ENCODE results near the gene CPZ. TPM values are rescaled to one million over a fixed set of nuclear protein-coding genes. Genes with fewer than 3 reads are reported as not detected.

CPZ gene
- total RNA-seq, 1 experiment from 2014 or later, result 37.3 TPM

DNA sequence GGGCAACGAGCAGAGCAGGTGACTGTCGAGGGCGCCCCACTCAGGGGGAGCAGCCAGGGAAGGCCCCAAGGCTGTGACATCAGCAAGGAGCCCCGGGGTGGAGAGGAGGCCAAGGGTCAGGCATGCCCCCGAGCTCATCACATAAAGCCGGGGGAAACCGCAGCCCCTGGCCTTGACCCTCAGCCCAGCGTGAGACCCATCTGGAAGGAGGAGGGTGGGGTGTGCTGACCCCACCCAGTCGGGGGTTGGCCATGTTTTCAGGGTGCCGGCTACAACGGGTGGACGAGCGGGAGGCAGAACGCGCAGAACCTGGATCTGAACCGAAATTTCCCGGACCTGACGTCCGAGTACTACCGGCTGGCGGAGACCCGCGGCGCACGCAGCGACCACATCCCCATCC is 13.9 kb downstream of the CPZ start:
- Mint-ChIP-seq H3K27me3 (ENCODE audit: low read depth) (peaks cover 2% of the 10 kb centered on the region; the same call in 1 of the 2 replicates), H3K4me3 (no peak overlapping the region), H3K36me3 (ENCODE audit: insufficient read depth in 1 of 3, low read depth in 3 of 3) (peaks cover 2 to 38% (median 37%) of the 10 kb centered on the region in 3 experiments; a peak in 6 of 7 replicates), H3K4me1 (no peaks in the 10 kb centered on the region; a peak in 1 of 4 replicates), H3K27ac (no peak overlapping the region), H3K9me3 (no peaks in the 10 kb centered on the region)
- no peak for DNase-seq
- no peak overlapping the region for H4K5ac ChIP-seq (ENCODE audit: insufficient read length, low read depth, low read length)
- no peak overlapping the region for H2BK120ac ChIP-seq (ENCODE audit: low read depth, low read length, poor library complexity, severe bottlenecking)
- WGBS (ENCODE audit: extremely low coverage, insufficient read length, low lambda C conversion rate), result no CpG with 5 or more reads among the region's 26 CpGs
- no peak overlapping the region for H3K18ac ChIP-seq (ENCODE audit: insufficient read length, low read depth, low read length)
- H3K4ac ChIP-seq (ENCODE audit: low read depth, low read length), result no peak overlapping the region
- H3K27ac ChIP-seq (ENCODE audit: insufficient read length, low read depth, low read length), result no peak overlapping the region
- no peaks in the 10 kb centered on the region for H3K4me1 ChIP-seq (ENCODE audit: insufficient read depth, low read length)
- no peak overlapping the region for H2AK5ac ChIP-seq (ENCODE audit: insufficient read length, low read length)
- H2BK15ac ChIP-seq (ENCODE audit: low read depth, low read length), result no peak overlapping the region
- no peaks in the 10 kb centered on the region for H3K27me3 ChIP-seq (ENCODE audit: insufficient read depth, low read length)
- no peak overlapping the region for H3K4me2 ChIP-seq (ENCODE audit: insufficient read depth, insufficient read length, low read length)
- H3K79me1 ChIP-seq (ENCODE audit: insufficient read depth, low read depth, low read length, poor library complexity, severe bottlenecking), result no peaks in the 10 kb centered on the region
- H2BK12ac ChIP-seq (ENCODE audit: insufficient read length, low read depth, low read length), result no peak overlapping the region
- H2BK20ac ChIP-seq (ENCODE audit: low read depth, low read length, poor library complexity, severe bottlenecking), result no peak overlapping the region
- no peak overlapping the region for H2BK5ac ChIP-seq (ENCODE audit: insufficient read length, low read length)
- H3T11ph ChIP-seq (ENCODE audit: low read length), result no peak overlapping the region
- H3K79me2 ChIP-seq (ENCODE audit: insufficient read depth, low read length), result no peaks in the 10 kb centered on the region
- no peak overlapping the region for H3K56ac ChIP-seq (ENCODE audit: insufficient read length, low read depth, low read length)
- no peak overlapping the region for H3K14ac ChIP-seq (ENCODE audit: insufficient read depth, low read length)
- no peak overlapping the region for H3K9ac ChIP-seq (ENCODE audit: extremely low read depth, insufficient read length, low read length)
- H3K23me2 ChIP-seq (ENCODE audit: insufficient read length, low read depth, low read length, poor library complexity, severe bottlenecking), result no peaks in the 10 kb centered on the region
- TF ChIP-seq, protein P1, sequence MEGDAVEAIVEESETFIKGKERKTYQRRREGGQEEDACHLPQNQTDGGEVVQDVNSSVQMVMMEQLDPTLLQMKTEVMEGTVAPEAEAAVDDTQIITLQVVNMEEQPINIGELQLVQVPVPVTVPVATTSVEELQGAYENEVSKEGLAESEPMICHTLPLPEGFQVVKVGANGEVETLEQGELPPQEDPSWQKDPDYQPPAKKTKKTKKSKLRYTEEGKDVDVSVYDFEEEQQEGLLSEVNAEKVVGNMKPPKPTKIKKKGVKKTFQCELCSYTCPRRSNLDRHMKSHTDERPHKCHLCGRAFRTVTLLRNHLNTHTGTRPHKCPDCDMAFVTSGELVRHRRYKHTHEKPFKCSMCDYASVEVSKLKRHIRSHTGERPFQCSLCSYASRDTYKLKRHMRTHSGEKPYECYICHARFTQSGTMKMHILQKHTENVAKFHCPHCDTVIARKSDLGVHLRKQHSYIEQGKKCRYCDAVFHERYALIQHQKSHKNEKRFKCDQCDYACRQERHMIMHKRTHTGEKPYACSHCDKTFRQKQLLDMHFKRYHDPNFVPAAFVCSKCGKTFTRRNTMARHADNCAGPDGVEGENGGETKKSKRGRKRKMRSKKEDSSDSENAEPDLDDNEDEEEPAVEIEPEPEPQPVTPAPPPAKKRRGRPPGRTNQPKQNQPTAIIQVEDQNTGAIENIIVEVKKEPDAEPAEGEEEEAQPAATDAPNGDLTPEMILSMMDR (conservative IDR thresholded peaks at IDR 0.05), result no peak
- H3K23ac ChIP-seq (ENCODE audit: insufficient read length, low read depth, low read length), result no peak overlapping the region
- no peaks in the 10 kb centered on the region for H4K20me1 ChIP-seq (ENCODE audit: control insufficient read depth, insufficient read depth, insufficient read length)
- H4K8ac ChIP-seq (replicated peaks; ENCODE audit: insufficient read length, low read depth, low read length), result no peak overlapping the region
- no peak overlapping the region for H2AFZ ChIP-seq (ENCODE audit: low read length)
- no peaks in the 10 kb centered on the region for H3K9me3 ChIP-seq (ENCODE audit: control insufficient read depth, low read depth, low read length)
- H4K91ac ChIP-seq (ENCODE audit: insufficient read length, low read depth, low read length), result no peak overlapping the region
